Fibroblast of the aortic adventitia (primary cell): ENCODE data around the gene FOXD4L3. TPM values are rescaled to one million over a fixed set of nuclear protein-coding genes. Genes with fewer than 3 reads are reported as not detected.
"Not testable (repeated sequence)": the region's sequence is repeated elsewhere in the genome, so short reads cannot be mapped to it uniquely, and the experiment has no call there.

Experiments
- DNase-seq: peaks from one replicate; pipeline ENCODE4 v3.0.0-alpha.2; 2010; ENCODE audit warnings: low read depth
- H3K4me3 ChIP-seq: 2 replicates; pipeline ENCODE4 v1.5.1; 2011; ENCODE audit warnings: low read depth, mild to moderate bottlenecking, control low read depth, low read length, moderate library complexity
- total RNA-seq: library from RNA; depleted of rRNA; stranded (reverse); fragments of >200 nt; gene quantifications from 2 replicates; pipeline ENCODE4 v1.2.3, GENCODE V29; 2012; ENCODE audit warnings: low replicate concordance

The FOXD4L3 gene
- total RNA-seq = 0.09 TPM in 1 of 2 replicates, not detected in the other

GRCh38 chr9:68302567-68302966, at the start of gene FOXD4L3:
TSS of gene FOXD4L3 (plus strand) at chr9:68302867. CDS start at chr9:68302952, 85 bp downstream.
- not testable (repeated sequence) for H3K4me3 ChIP-seq, DNase-seq

- not testable (repeated sequence) for H3K4me3 ChIP-seq, DNase-seq
Measured at GRCh38 chr9:68281041-68281440, 21.6 kb upstream of the FOXD4L3 start.

- not testable (repeated sequence) for DNase-seq, H3K4me3 ChIP-seq
Measured at GRCh38 chr9:68303771-68304170, 1.1 kb downstream of the FOXD4L3 start.

- H3K4me3 ChIP-seq, DNase-seq: not testable (repeated sequence)
Measured at GRCh38 chr9:68304212-68304611, 1.5 kb downstream of the FOXD4L3 start.

- not testable (repeated sequence) for DNase-seq, H3K4me3 ChIP-seq
Measured at GRCh38 chr9:68304777-68305176, 2.1 kb downstream of the FOXD4L3 start.

GRCh38 chr9:68305680-68306285, 3.1 kb downstream of the FOXD4L3 start:
- not testable (repeated sequence) for H3K4me3 ChIP-seq, DNase-seq

- not testable (repeated sequence) for H3K4me3 ChIP-seq, DNase-seq
Measured at GRCh38 chr9:68306391-68306964, 3.8 kb downstream of the FOXD4L3 start.

GRCh38 chr9:68307127-68307526, 4.5 kb downstream of the FOXD4L3 start:
- not testable (repeated sequence) for DNase-seq, H3K4me3 ChIP-seq

GRCh38 chr9:68307654-68308053, 5.0 kb downstream of the FOXD4L3 start:
- not testable (repeated sequence) for DNase-seq, H3K4me3 ChIP-seq

- not testable (repeated sequence) for DNase-seq, H3K4me3 ChIP-seq
Measured at GRCh38 chr9:68311208-68311607, 8.5 kb downstream of the FOXD4L3 start.

GRCh38 chr9:68318209-68318608, 15.5 kb downstream of the FOXD4L3 start:
- H3K4me3 ChIP-seq, DNase-seq: not testable (repeated sequence)

GRCh38 chr9:68323749-68324148, 21.1 kb downstream of the FOXD4L3 start:
- H3K4me3 ChIP-seq, DNase-seq: not testable (repeated sequence)

GRCh38 chr9:68324518-68324917, 21.9 kb downstream of the FOXD4L3 start:
- H3K4me3 ChIP-seq, DNase-seq: not testable (repeated sequence)

GRCh38 chr9:68329106-68329505, 26.4 kb downstream of the FOXD4L3 start:
- not testable (repeated sequence) for DNase-seq, H3K4me3 ChIP-seq

GRCh38 chr9:68330531-68331173, 28.0 kb downstream of the FOXD4L3 start:
- DNase-seq, H3K4me3 ChIP-seq: not testable (repeated sequence)

GRCh38 chr9:68332122-68332521, 29.5 kb downstream of the FOXD4L3 start:
- DNase-seq, H3K4me3 ChIP-seq: not testable (repeated sequence)

GRCh38 chr9:68335935-68336334, 33.3 kb downstream of the FOXD4L3 start:
- H3K4me3 ChIP-seq, DNase-seq: not testable (repeated sequence)

- H3K4me3 ChIP-seq, DNase-seq: not testable (repeated sequence)
Measured at GRCh38 chr9:68336639-68337339, 34.1 kb downstream of the FOXD4L3 start.

- not testable (repeated sequence) for DNase-seq, H3K4me3 ChIP-seq
Measured at GRCh38 chr9:68338000-68338399, 35.3 kb downstream of the FOXD4L3 start.
